K562 (cell line): ENCODE data around the gene ANO10. TPM values are rescaled to one million over a fixed set of nuclear protein-coding genes. Genes with fewer than 3 reads are reported as not detected.
A peak's percentile ranks its signal among the peaks of the same experiment; 100 is the strongest.

ENCODE experiments used
- ATAC-seq: fragments of 200-7000 bp; cut with Tn5 transposase; 3 replicates; pipeline ENCODE4 v1.9.1; 2020; ENCODE audit warnings: moderate library complexity
- BruUV-seq: library from RNA; stranded (reverse); fragments of 400-500 nt; replicated peaks from 2 replicates; lab custom pipeline; 2021; lab: Mats Ljungman, UMichigan
- CTCF ChIA-PET: fragments of 300-600 bp; formaldehyde crosslinking; extraction: SDS; loops from one replicate; lab custom pipeline; 2021; ENCODE audit warnings: low intra/inter-chr PET ratio; lab: Yijun Ruan, JAX
- POLR2A ChIA-PET: fragments of 300-600, 350-650 bp; sonication (Branson Sonifier 250); formaldehyde crosslinking; extraction: SDS; loops from one replicate; lab custom pipeline; 2021; ENCODE audit warnings: antibody characterized with exemption, inconsistent platforms; lab: Yijun Ruan, JAX
- DNase-seq, 4 experiments: peaks; one replicate each; pipeline versions ENCODE4 v3.0.0 to v3.0.0-alpha.2; 2011 to 2018; ENCODE audit warnings: low spot score in 3 of 4, mixed read lengths in 3 of 4; ENCODE audit errors: extremely low read depth in 1 of 4
- FAIRE-seq: peaks from 2 replicates; lab custom pipeline; 2011; peaks lifted over from hg19 to GRCh38; lab: Jason Lieb, UNC
- H2AFZ ChIP-seq: 2 replicates; pipeline ENCODE4 v1.6.0; 2011; ENCODE audit warnings: low read depth, low read length, control low read depth, inconsistent platforms
- H3K27ac ChIP-seq: fragments of 200-600 bp; 3 replicates; pipeline ENCODE4 v1.8.0; 2011; ENCODE audit warnings: low read depth, mild to moderate bottlenecking, control low read depth, inconsistent platforms, low read length, moderate library complexity, mixed read lengths; ENCODE audit errors: extremely low read depth
- H3K27me3 ChIP-seq, 2 experiments: fragments of 300-600 bp in 1 of 2; 2 replicates in 1 of 2; 3 replicates in 1 of 2; pipeline versions ENCODE4 v1.6.0 to v1.8.0; 2011; ENCODE audit warnings: inconsistent platforms in 2 of 2, low read length in 2 of 2, mild to moderate bottlenecking in 1 of 2, mixed read lengths in 1 of 2, moderate library complexity in 1 of 2; ENCODE audit not compliant: control insufficient read depth in 2 of 2, insufficient read depth in 2 of 2
- H3K36me3 ChIP-seq: fragments of 300-600 bp; 3 replicates; pipeline ENCODE4 v1.8.0; 2011; ENCODE audit warnings: mild to moderate bottlenecking, low read length, inconsistent platforms; ENCODE audit not compliant: control insufficient read depth, insufficient read depth
- H3K4me1 ChIP-seq, 2 experiments: fragments of 200-600 bp in 1 of 2; replicated peaks in 1 of 2; 2 replicates in 1 of 2; 3 replicates in 1 of 2; pipeline versions ENCODE4 v1.5.1 to v1.8.0; 2011; ENCODE audit warnings: inconsistent platforms in 2 of 2, low read length in 2 of 2, mild to moderate bottlenecking in 1 of 2, mixed read lengths in 1 of 2, moderate library complexity in 1 of 2; ENCODE audit not compliant: control insufficient read depth in 2 of 2, insufficient read depth in 2 of 2
- H3K4me2 ChIP-seq: 2 replicates; pipeline ENCODE4 v1.6.1; 2011; ENCODE audit warnings: low read length, control low read depth, inconsistent platforms, mixed read lengths; ENCODE audit not compliant: insufficient read depth
- H3K4me3 ChIP-seq: fragments of 200-600 bp; sonication (generic), shearing (Covaris generic); 2 replicates; pipeline ENCODE4 v1.5.1; 2016; ENCODE audit warnings: control low read depth, inconsistent platforms
- H3K79me2 ChIP-seq: fragments of 200-600 bp; 3 replicates; pipeline ENCODE4 v1.8.0; 2011; ENCODE audit warnings: low read length, inconsistent platforms; ENCODE audit not compliant: control insufficient read depth, insufficient read depth
- H3K9ac ChIP-seq, 2 experiments: 2 replicates each; pipeline versions ENCODE4 v1.6.0 to v1.6.1; 2011; ENCODE audit warnings: low read depth in 2 of 2, low read length in 2 of 2, control low read depth in 1 of 2, inconsistent platforms in 1 of 2, mild to moderate bottlenecking in 1 of 2, mixed read lengths in 1 of 2; ENCODE audit not compliant: insufficient read depth in 1 of 2
- H3K9me1 ChIP-seq: one replicate; pipeline ENCODE4 v1.6.0; 2011; ENCODE audit warnings: inconsistent platforms, mild to moderate bottlenecking, low read length, moderate library complexity; ENCODE audit not compliant: control insufficient read depth, insufficient read depth
- H3K9me3 ChIP-seq: replicated peaks from 2 replicates; pipeline ENCODE4 v1.5.1; 2011; ENCODE audit warnings: low read depth, low read length, inconsistent platforms; ENCODE audit not compliant: control insufficient read depth, insufficient read depth
- H4K20me1 ChIP-seq: replicated peaks from 2 replicates; pipeline ENCODE4 v1.6.1; 2011; ENCODE audit warnings: low read length, inconsistent platforms, mixed read lengths; ENCODE audit not compliant: control insufficient read depth, insufficient read depth
- BACH1 ChIP-seq: fragments of 200-800 bp; sonication (Bioruptor generic); IDR thresholded peaks from 2 replicates; pipeline ENCODE4 v1.6.1; 2016; ENCODE audit warnings: missing genetic modification characterization, missing compliant biosample characterization
- CBX2 ChIP-seq: fragments of 200-600 bp; sonication (generic); IDR thresholded peaks from one replicate; pipeline ENCODE4 v1.6.1; 2012; ENCODE audit warnings: mild to moderate bottlenecking, low read length, inconsistent platforms; ENCODE audit not compliant: insufficient read depth, poor library complexity, severe bottlenecking
- CTCF ChIP-seq, 3 experiments: IDR thresholded peaks in 2 of 3; conservative IDR thresholded peaks in 1 of 3; 2 replicates each; pipeline ENCODE4 v1.5.1; 2011 to 2012; ENCODE audit warnings: low read length in 3 of 3, mild to moderate bottlenecking in 3 of 3, control low read depth in 2 of 3, improper control_type of control experiment in 1 of 3, inconsistent platforms in 1 of 3, low read depth in 1 of 3, mixed read lengths in 1 of 3, moderate library complexity in 1 of 3; ENCODE audit not compliant: insufficient read depth in 2 of 3
- HMBOX1 ChIP-seq: sonication (generic); IDR thresholded peaks from 2 replicates; pipeline ENCODE4 v1.6.1; 2016
- HNRNPH1 ChIP-seq: fragments of 200-400 bp; formaldehyde crosslinking; optimal IDR thresholded peaks from 2 replicates; pipeline ENCODE3; 2017; ENCODE audit warnings: low read depth, mild to moderate bottlenecking, low read length, moderate library complexity
- ILF3 ChIP-seq: fragments of 450-650 bp; IDR thresholded peaks from 2 replicates; pipeline ENCODE4 v1.6.1; 2018; ENCODE audit warnings: antibody characterized with exemption, mild to moderate bottlenecking, moderate library complexity, borderline replicate concordance
- PKNOX1 ChIP-seq: fragments of 450-650 bp; IDR thresholded peaks from 2 replicates; pipeline ENCODE4 v1.6.1; 2016
- RBM14 ChIP-seq: fragments of 200-400 bp; formaldehyde crosslinking; IDR thresholded peaks from 2 replicates; pipeline ENCODE4 v1.6.1; 2018; ENCODE audit warnings: low read depth, mild to moderate bottlenecking, low read length, moderate library complexity, borderline replicate concordance; ENCODE audit not compliant: insufficient read depth
- SRSF3 ChIP-seq: fragments of 200-400 bp; formaldehyde crosslinking; IDR thresholded peaks from 2 replicates; pipeline ENCODE4 v1.6.1; 2016; ENCODE audit warnings: mild to moderate bottlenecking, low read length, moderate library complexity; ENCODE audit not compliant: insufficient read depth
- ZBED1 ChIP-seq: IDR thresholded peaks from 2 replicates; pipeline ENCODE4 v1.6.1; 2014
- ZNF561 ChIP-seq: fragments of 450-650 bp; formaldehyde crosslinking; conservative IDR thresholded peaks from 2 replicates; pipeline ENCODE4 v1.4.0; 2020; ENCODE audit warnings: mild to moderate bottlenecking, moderate library complexity
- ZNF740 ChIP-seq, 3 experiments: fragments of 200-800 bp in 1 of 3; sonication (Bioruptor generic) in 1 of 3; sonication (generic) in 1 of 3; formaldehyde crosslinking in 1 of 3; IDR thresholded peaks; 2 replicates each; pipeline versions ENCODE4 v1.6.1 to v1.8.0; 2016 to 2022; ENCODE audit warnings: mild to moderate bottlenecking in 2 of 3, missing compliant biosample characterization in 2 of 3, missing genetic modification characterization in 2 of 3, missing genetic modification reagents in 1 of 3
- WGBS: fragments of 100-300 bp; shearing (Covaris generic); methylation state at CpG from one replicate; pipeline ENCODE4 v1.1.6; 2016; ENCODE audit warnings: low coverage, mixed read lengths; ENCODE audit not compliant: insufficient coverage; ENCODE audit errors: missing lambda C conversion rate; 5-methylcytosine and 5-hydroxymethylcytosine counted together
- in situ Hi-C: fragments of 300-500 bp; cut with MboI; formaldehyde crosslinking; loops from 4 replicates; pipeline ENCODE4 v1.15.0; 2018; ENCODE audit warnings: inconsistent platforms, mixed read lengths
- intact Hi-C: fragments of 100-400 bp; cut with micrococcal nuclease; formaldehyde crosslinking; loops from 2 replicates; pipeline ENCODE4 v1.14.2; 2022
- polyA plus RNA-seq, 8 experiments: library from polyadenylated mRNA; depleted of rRNA in 4 of 8; stranded (reverse) in 5 of 8; unstranded in 3 of 8; fragments of >200 nt; fragmentation: Nextera tagmentation in 2 of 8; fragmentation: Illumina TruSeq in 1 of 8; extraction: Ambion mirVana in 2 of 8; extraction: Trizol in 1 of 8; gene quantifications; 2 replicates each; pipeline versions ENCODE4 v1.2.1 to v1.2.3, GENCODE V29; 2011 to 2014; ENCODE audit warnings: inconsistent platforms in 1 of 8, missing spikeins in 1 of 8
- total RNA-seq, 7 experiments: library from RNA; depleted of rRNA in 6 of 7; stranded (reverse); fragments of >200 nt in 6 of 7; fragmentation: Illumina TruSeq in 2 of 7; extraction: Trizol in 2 of 7; gene quantifications; 2 replicates each; pipeline versions ENCODE4 v1.2.1 to v1.2.3, GENCODE V29; 2011 to 2021; ENCODE audit warnings: low replicate concordance in 1 of 7

Gene ANO10
- total and polyA plus RNA-seq, 9 of the 15 experiments (the other 6 are each of a cell fraction or from before 2014, with no cell fraction given) = 6.4 to 46.0 (median 32.3) TPM

DNA sequence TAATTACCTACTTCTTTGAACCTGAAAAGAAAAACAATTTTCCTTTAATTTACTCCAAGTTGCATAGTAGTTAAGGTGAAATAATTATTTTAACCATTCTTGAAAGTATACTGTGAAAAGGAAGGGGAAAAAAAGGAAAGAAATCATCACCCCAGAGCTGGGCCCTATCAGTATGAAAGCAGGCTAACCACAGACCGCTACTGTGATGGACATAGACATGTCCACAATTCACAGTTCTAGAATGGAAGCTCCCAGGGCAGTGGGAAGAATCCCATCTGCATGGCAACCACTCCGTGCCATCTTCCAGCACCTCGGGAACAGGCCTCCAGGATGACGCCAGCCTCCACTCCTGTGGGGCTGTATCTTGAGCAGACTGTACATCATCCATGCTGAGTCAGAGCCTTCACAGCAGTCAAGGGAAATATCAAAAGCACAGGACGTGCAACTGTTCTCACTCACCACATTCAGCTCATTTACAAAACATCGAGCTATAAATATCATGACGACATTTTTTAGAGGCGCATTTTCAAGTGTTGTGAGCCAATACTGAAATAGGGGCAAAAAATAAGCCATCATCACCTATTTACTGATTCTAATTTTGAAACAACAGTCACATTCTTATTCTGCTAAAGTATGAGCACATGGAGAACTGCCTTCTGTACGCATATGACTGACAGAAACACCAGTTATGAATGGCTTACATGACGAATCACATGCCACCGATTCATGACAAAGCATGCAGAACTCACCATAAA is 215.7 kb downstream of the ANO10 start (continued):
- TF ChIP-seq PKNOX1 (peak; percentile 13; the same call in 1 of the 2 replicates), SRSF3 (no peak)

DNA sequence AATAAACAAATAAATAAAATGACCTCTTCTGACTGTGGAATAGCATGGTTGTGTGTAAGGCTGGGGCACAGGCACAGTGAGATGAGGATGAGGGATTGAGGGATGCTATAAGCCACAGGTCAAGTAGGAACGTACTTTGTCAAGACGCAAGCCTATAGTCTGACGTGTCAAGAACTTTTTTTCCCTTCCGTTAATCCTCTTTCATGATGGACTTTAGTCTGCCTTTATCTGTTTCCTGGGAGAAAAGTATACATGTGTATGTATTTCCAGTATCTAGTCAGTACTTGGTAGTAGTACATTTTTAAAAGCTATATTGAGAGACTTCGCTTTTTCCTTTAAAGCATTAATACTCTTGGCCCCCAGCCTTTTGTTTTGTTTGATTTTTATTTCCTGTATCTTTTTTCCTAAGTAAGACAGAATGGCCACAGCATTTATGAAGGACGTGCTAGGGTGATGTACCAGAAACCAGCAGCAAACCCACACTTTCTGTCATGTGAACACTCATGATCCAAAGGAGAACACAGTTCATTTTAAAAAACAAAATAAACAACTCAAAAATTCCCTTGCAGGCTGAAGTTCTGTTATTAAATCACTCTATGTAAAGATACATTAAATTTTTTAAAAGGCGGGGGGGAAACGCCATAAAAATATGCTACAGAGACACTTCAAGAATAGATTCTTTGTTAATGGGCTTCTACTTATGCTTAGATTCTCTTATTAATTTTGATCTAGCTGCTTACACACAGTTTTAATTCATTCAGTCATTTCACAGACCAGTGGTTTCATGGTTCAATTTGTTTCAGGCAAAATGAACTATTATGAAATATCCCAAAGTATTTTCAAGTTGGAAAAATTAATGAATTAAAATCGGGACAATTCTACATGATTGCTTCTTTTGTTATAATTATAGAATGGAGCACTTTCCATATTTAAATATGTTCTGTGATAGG is 220.8 kb downstream of the ANO10 start:
- Histone ChIP-seq H3K79me2 (no peaks in the 10 kb centered on the region), H3K36me3 (no peaks in the 10 kb centered on the region), H3K27me3 (no peaks in the 10 kb centered on the region), H3K27ac (no peak overlapping the region), H3K4me2 (no peak overlapping the region), H3K4me1 (peaks cover 0 to 6% of the 10 kb centered on the region in 2 experiments; a peak in 3 of 5 replicates), H3K9ac (no peak overlapping the region), H2AFZ (no peak overlapping the region), H3K9me3 (no peaks in the 10 kb centered on the region), H3K9me1 (no peaks in the 10 kb centered on the region), H4K20me1 (no peaks in the 10 kb centered on the region), H3K4me3 (no peak overlapping the region)
- in situ Hi-C loops (no loop called here), intact Hi-C loops (no loop called here)
- DNase-seq (no peak), FAIRE-seq (no peak), ATAC-seq (no peak)
- 60% methylated on average over 9 of the region's 9 CpGs for WGBS
- POLR2A ChIA-PET = interaction anchor here (0.7 to 2.3 kb wide), 2 partner anchors 12 to 81 kb away, joined by 3 to 8 read pairs; no protein-coding TSS in a partner anchor
- BruUV-seq = no TSS peak
- CTCF ChIA-PET = no interaction called here
- TF ChIP-seq HNRNPH1 (no peak), RBM14 (no peak), CBX2 (no peak), ZNF561 (no peak), ZNF740 (CRISPR knock-in tag; IDR thresholded peaks at IDR 0.05) (no peak), ZNF740 (tag; IDR thresholded peaks at IDR 0.05) (no peak), ILF3 (no peak), ZBED1 (no peak), CTCF (IDR thresholded peaks at IDR 0.05 in 2 of 3, conservative IDR thresholded peaks at IDR 0.05 in 1 of 3; ENCODE audit: insufficient read depth in 2 of 3, low read depth in 1 of 3, low read length in 3 of 3) (no peak), BACH1 (no peak), HMBOX1 (no peak)
